HCT116 (cell line): ENCODE results near the gene NCKAP5. TPM values are rescaled to one million over a fixed set of nuclear protein-coding genes. Genes with fewer than 3 reads are reported as not detected.

Experiments
- ATAC-seq: fragments of 200-7000 bp; cut with Tn5 transposase; 2 replicates; pipeline ENCODE4 v1.9.1; 2020; ENCODE audit warnings: mild to moderate bottlenecking, moderate library complexity
- BruUV-seq: library from RNA; stranded (reverse); fragments of 400-500 nt; replicated peaks from 2 replicates; lab custom pipeline; 2021; lab: Mats Ljungman, UMichigan
- CTCF ChIA-PET: fragments of 300-600 bp; sonication (Branson Sonifier 250); formaldehyde crosslinking; loops from one replicate; lab custom pipeline; 2021; ENCODE audit warnings: antibody characterized with exemption; lab: Charles Lee
- POLR2A ChIA-PET: fragments of 300-600, 350-600 bp; sonication (Branson Sonifier 250); formaldehyde crosslinking; loops from one replicate; lab custom pipeline; 2021; ENCODE audit warnings: antibody characterized with exemption; lab: Charles Lee
- RAD21 ChIA-PET, 2 experiments: fragments of 300-600 bp; sonication (Branson Sonifier 250); formaldehyde crosslinking; loops; one replicate each; lab custom pipeline; 2023; ENCODE audit warnings: low total read pairs in 2 of 2; ENCODE audit not compliant: uncharacterized antibody in 2 of 2, unreplicated experiment in 2 of 2, low non-redundant PET in 1 of 2; lab: Charles Lee
- DNase-seq: peaks from one replicate; pipeline ENCODE4 v3.0.0-alpha.2; 2010; ENCODE audit warnings: low read depth, low spot score
- H2AFZ ChIP-seq: fragments of 200-600 bp; shearing (Covaris generic), sonication (generic); 2 replicates; pipeline ENCODE4 v1.6.1; 2017; ENCODE audit warnings: low read depth, mixed run types, mixed read lengths, antibody characterized with exemption, low read length; ENCODE audit not compliant: poor library complexity, severe bottlenecking
- H3K27ac ChIP-seq: 2 replicates; pipeline ENCODE4 v1.5.1; 2012; ENCODE audit warnings: low read depth, low read length
- H3K27me3 ChIP-seq: fragments of 200-600 bp; sonication (generic); 2 replicates; pipeline ENCODE4 v1.6.1; 2016; ENCODE audit warnings: mixed run types, low read length, mixed read lengths; ENCODE audit not compliant: insufficient read depth
- H3K36me3 ChIP-seq, 2 experiments: fragments of 200-500 bp in 1 of 2; fragments of 200-600 bp in 1 of 2; sonication (Bioruptor generic) in 1 of 2; sonication (generic) in 1 of 2; 2 replicates each; pipeline versions ENCODE4 v1.5.1 to v1.6.1; 2014 to 2016; ENCODE audit warnings: low read length in 2 of 2, inconsistent platforms in 1 of 2, mixed read lengths in 1 of 2, mixed run types in 1 of 2; ENCODE audit not compliant: insufficient read depth in 2 of 2, control insufficient read depth in 1 of 2
- H3K4me1 ChIP-seq, 2 experiments: fragments of 200-600 bp in 1 of 2; sonication (generic) in 1 of 2; 2 replicates each; pipeline versions ENCODE4 v1.5.1 to v1.6.1; 2012 to 2017; ENCODE audit warnings: low read length in 2 of 2, inconsistent platforms in 1 of 2, mild to moderate bottlenecking in 1 of 2, mixed read lengths in 1 of 2, mixed run types in 1 of 2, moderate library complexity in 1 of 2; ENCODE audit not compliant: insufficient read depth in 2 of 2, control insufficient read depth in 1 of 2
- H3K4me2 ChIP-seq: fragments of 200-600 bp; sonication (generic); 2 replicates; pipeline ENCODE4 v1.6.1; 2017; ENCODE audit warnings: mixed run types, low read length, mixed read lengths
- H3K4me3 ChIP-seq, 2 experiments: fragments of 200-600 bp in 1 of 2; sonication (generic) in 1 of 2; replicated peaks in 1 of 2; 2 replicates each; pipeline ENCODE4 v1.5.1; 2011 to 2016; ENCODE audit warnings: low read length in 2 of 2, control low read depth in 1 of 2, low read depth in 1 of 2, mild to moderate bottlenecking in 1 of 2, mixed read lengths in 1 of 2, mixed run types in 1 of 2
- H3K79me2 ChIP-seq: fragments of 200-600 bp; sonication (generic); 2 replicates; pipeline ENCODE4 v1.6.1; 2017; ENCODE audit warnings: mild to moderate bottlenecking, mixed run types, low read length, moderate library complexity, mixed read lengths; ENCODE audit not compliant: insufficient read depth
- H3K9ac ChIP-seq: fragments of 200-600 bp; sonication (generic); 2 replicates; pipeline ENCODE4 v1.6.1; 2016; ENCODE audit warnings: low read length, mixed read lengths
- H3K9me2 ChIP-seq: fragments of 200-600 bp; sonication (generic), shearing (Covaris generic); 2 replicates; pipeline ENCODE4 v1.6.1; 2017; ENCODE audit warnings: mixed run types, mild to moderate bottlenecking, moderate library complexity; ENCODE audit not compliant: insufficient read depth
- H3K9me3 ChIP-seq, 2 experiments: fragments of 200-500 bp in 1 of 2; fragments of 200-600 bp in 1 of 2; sonication (Bioruptor generic) in 1 of 2; sonication (generic) in 1 of 2; 2 replicates each; pipeline ENCODE4 v1.6.1; 2014 to 2017; ENCODE audit warnings: low read length in 2 of 2, mixed read lengths in 2 of 2, inconsistent platforms in 1 of 2, low read depth in 1 of 2, mild to moderate bottlenecking in 1 of 2, mixed run types in 1 of 2, moderate library complexity in 1 of 2; ENCODE audit not compliant: control insufficient read depth in 1 of 2, insufficient read depth in 1 of 2
- H4K20me1 ChIP-seq: fragments of 200-600 bp; sonication (generic), shearing (Covaris generic); 2 replicates; pipeline ENCODE4 v1.6.1; 2017; ENCODE audit warnings: mixed run types, mild to moderate bottlenecking, moderate library complexity; ENCODE audit not compliant: insufficient read depth
- ATF3 ChIP-seq: IDR thresholded peaks from 2 replicates; pipeline ENCODE4 v1.6.1; 2012
- EZH2 ChIP-seq: fragments of 200-600 bp; sonication (generic); IDR thresholded peaks from 2 replicates; pipeline ENCODE4 v1.6.1; 2017; ENCODE audit warnings: antibody characterized with exemption, mixed run types
- FOSL1 ChIP-seq: IDR thresholded peaks from 2 replicates; pipeline ENCODE4 v1.6.1; 2012; ENCODE audit warnings: low read depth
- MAX ChIP-seq: IDR thresholded peaks from 2 replicates; pipeline ENCODE4 v1.6.1; 2012
- POLR2AphosphoS5 ChIP-seq: IDR thresholded peaks from 2 replicates; pipeline ENCODE4 v1.6.1; 2011; ENCODE audit warnings: mild to moderate bottlenecking, low read depth, low read length, moderate library complexity
- RAD21 ChIP-seq: IDR thresholded peaks from 2 replicates; pipeline ENCODE4 v1.6.1; 2012; ENCODE audit warnings: low read depth, mild to moderate bottlenecking
- SRF ChIP-seq: IDR thresholded peaks from 2 replicates; pipeline ENCODE4 v1.6.1; 2012; ENCODE audit warnings: low read depth
- TCF7L2 ChIP-seq: IDR thresholded peaks from 2 replicates; pipeline ENCODE4 v1.7.0; 2011; ENCODE audit warnings: borderline replicate concordance, inconsistent platforms; ENCODE audit not compliant: insufficient read depth, insufficient read length; ENCODE audit errors: extremely low read depth
- YY1 ChIP-seq: IDR thresholded peaks from 2 replicates; pipeline ENCODE4 v1.6.1; 2011; ENCODE audit warnings: low read length, low read depth, moderate library complexity, mild to moderate bottlenecking; ENCODE audit not compliant: insufficient replicate concordance; ENCODE audit errors: extremely low read depth
- ZBTB33 ChIP-seq: IDR thresholded peaks from 2 replicates; pipeline ENCODE4 v1.6.1; 2011; ENCODE audit warnings: mild to moderate bottlenecking, low read length, moderate library complexity; ENCODE audit not compliant: insufficient replicate concordance; ENCODE audit errors: extremely low read depth
- ZFX ChIP-seq: fragments of 450-650 bp; IDR thresholded peaks from 2 replicates; pipeline ENCODE4 v1.6.1; 2017
- ZNF274 ChIP-seq: fragments of 200-500 bp; sonication (Bioruptor generic); IDR thresholded peaks from 2 replicates; pipeline ENCODE4 v1.6.1; 2014; ENCODE audit warnings: mild to moderate bottlenecking, low read depth, low read length, inconsistent platforms
- intact Hi-C: fragments of 100-400 bp; cut with micrococcal nuclease; formaldehyde crosslinking; loops from 2 replicates; pipeline ENCODE4 v1.10.0; 2022
- total RNA-seq: library from RNA; stranded (reverse); gene quantifications from one replicate; pipeline ENCODE4 v1.2.1, GENCODE V29; 2021; ENCODE audit not compliant: unreplicated experiment

Gene NCKAP5
- total RNA-seq, 1 experiment from 2014 or later: 0.30 TPM

- ChIA-PET CTCF (no interaction called here), RAD21 (no interaction called here), POLR2A (no interaction called here)
- Histone ChIP-seq H2AFZ (no peak overlapping the region), H4K20me1 (no peaks in the 10 kb centered on the region), H3K36me3 (no peaks in the 10 kb centered on the region), H3K9me2 (no peaks in the 10 kb centered on the region), H3K79me2 (no peaks in the 10 kb centered on the region), H3K27me3 (no peaks in the 10 kb centered on the region), H3K9me3 (no peaks in the 10 kb centered on the region; a peak in 1 of 4 replicates), H3K4me1 (no peaks in the 10 kb centered on the region), H3K4me2 (no peak overlapping the region), H3K9ac (no peak overlapping the region), H3K27ac (no peak overlapping the region), H3K4me3 (no peak overlapping the region)
- DNase-seq: no peak
- no peak for ATAC-seq
- TF ChIP-seq MAX: no peak
- TF ChIP-seq TCF7L2: no peak
- TF ChIP-seq POLR2AphosphoS5: no peak
- no peak for TF ChIP-seq ZNF274
- TF ChIP-seq FOSL1: no peak
- no peak for TF ChIP-seq ZBTB33
- no peak for TF ChIP-seq ZFX
- TF ChIP-seq YY1: no peak
- no peak for TF ChIP-seq SRF
- TF ChIP-seq ATF3: no peak
- TF ChIP-seq EZH2: no peak
- TF ChIP-seq RAD21: no peak
- intact Hi-C loops: no loop called here
- BruUV-seq: no TSS peak
These were observed 795.9 kb downstream of the NCKAP5 start for GRCh38 chr2:132772340-132772739.
